Type B pancreatic cell (in vitro differentiated cells): ENCODE data around the gene ZBTB44. TPM values are rescaled to one million over a fixed set of nuclear protein-coding genes. Genes with fewer than 3 reads are reported as not detected.

Experiments
- DNase-seq: peaks from one replicate; pipeline ENCODE4 v3.0.0; 2021; ENCODE audit warnings: mixed read lengths; ENCODE audit not compliant: unreplicated experiment; ENCODE audit errors: extremely low spot score
- H3K27ac Mint-ChIP-seq: 2 replicates; pipeline ENCODE4 v1.8.0; 2021; ENCODE audit warnings: mild to moderate bottlenecking, mixed read lengths
- H3K27me3 Mint-ChIP-seq: 2 replicates; pipeline ENCODE4 v1.8.0; 2021; ENCODE audit warnings: mixed read lengths
- H3K36me3 Mint-ChIP-seq: 2 replicates; pipeline ENCODE4 v1.8.0; 2021; ENCODE audit warnings: mixed read lengths
- H3K4me1 Mint-ChIP-seq: one replicate; pipeline ENCODE4 v1.8.0; 2021; ENCODE audit warnings: mixed read lengths; ENCODE audit not compliant: unreplicated experiment
- H3K4me3 Mint-ChIP-seq: 2 replicates; pipeline ENCODE4 v1.8.0; 2021; ENCODE audit warnings: mild to moderate bottlenecking, mixed read lengths
- H3K9me3 Mint-ChIP-seq: 2 replicates; pipeline ENCODE4 v1.8.0; 2021; ENCODE audit warnings: mixed read lengths
- total RNA-seq: library from RNA; stranded (reverse); gene quantifications from 2 replicates; pipeline ENCODE4 v1.2.1, GENCODE V29; 2021; ENCODE audit warnings: low replicate concordance
- TF ChIP-seq, protein P1 (sequence below): fragments of 200-600 bp; sonication (generic); conservative IDR thresholded peaks from 2 replicates; pipeline ENCODE4 v1.5.0; 2021; ENCODE audit warnings: antibody characterized with exemption, mild to moderate bottlenecking

The ZBTB44 gene
- total RNA-seq, 1 donor from 2014 or later, result 37.3 TPM

DNA sequence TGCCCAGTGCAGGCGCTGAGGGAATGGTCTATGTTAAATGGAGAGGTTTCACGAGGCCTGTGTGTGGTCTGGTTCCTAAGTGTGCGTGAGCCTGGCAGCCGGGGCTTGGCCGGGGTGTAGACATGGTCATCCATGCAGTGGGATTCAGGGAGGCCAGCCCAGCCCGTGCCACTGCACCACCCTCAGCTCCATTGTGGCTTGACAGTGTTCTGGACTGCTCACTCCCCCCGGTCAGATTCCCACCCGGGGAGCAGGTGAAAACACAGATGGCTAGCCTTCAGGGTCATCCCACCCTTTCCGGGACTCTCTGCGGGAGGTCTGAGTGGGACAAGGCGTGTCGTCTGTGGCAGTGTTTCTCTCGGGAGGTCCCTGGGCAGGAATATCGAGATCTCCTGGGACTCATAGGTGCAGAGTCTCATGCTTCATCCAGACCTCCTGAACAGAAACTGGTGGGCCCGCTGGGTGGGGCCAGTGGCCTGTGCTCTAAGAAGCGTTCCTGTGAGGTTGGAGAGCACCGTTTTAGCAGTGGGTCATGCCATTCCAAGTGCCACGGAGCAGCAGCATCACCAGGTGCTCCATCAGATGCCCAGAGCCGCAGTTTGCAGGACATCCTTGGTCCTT lies 102.8 kb downstream of the ZBTB44 start:
- H3K27me3 Mint-ChIP-seq, result no peaks in the 10 kb centered on the region
- H3K9me3 Mint-ChIP-seq, result no peaks in the 10 kb centered on the region
- no peak overlapping the region for H3K4me3 Mint-ChIP-seq
- TF ChIP-seq, protein P1, sequence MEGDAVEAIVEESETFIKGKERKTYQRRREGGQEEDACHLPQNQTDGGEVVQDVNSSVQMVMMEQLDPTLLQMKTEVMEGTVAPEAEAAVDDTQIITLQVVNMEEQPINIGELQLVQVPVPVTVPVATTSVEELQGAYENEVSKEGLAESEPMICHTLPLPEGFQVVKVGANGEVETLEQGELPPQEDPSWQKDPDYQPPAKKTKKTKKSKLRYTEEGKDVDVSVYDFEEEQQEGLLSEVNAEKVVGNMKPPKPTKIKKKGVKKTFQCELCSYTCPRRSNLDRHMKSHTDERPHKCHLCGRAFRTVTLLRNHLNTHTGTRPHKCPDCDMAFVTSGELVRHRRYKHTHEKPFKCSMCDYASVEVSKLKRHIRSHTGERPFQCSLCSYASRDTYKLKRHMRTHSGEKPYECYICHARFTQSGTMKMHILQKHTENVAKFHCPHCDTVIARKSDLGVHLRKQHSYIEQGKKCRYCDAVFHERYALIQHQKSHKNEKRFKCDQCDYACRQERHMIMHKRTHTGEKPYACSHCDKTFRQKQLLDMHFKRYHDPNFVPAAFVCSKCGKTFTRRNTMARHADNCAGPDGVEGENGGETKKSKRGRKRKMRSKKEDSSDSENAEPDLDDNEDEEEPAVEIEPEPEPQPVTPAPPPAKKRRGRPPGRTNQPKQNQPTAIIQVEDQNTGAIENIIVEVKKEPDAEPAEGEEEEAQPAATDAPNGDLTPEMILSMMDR, result no peak
- peak overlapping the region; percentile 71 for H3K27ac Mint-ChIP-seq
- no peaks in the 10 kb centered on the region for H3K36me3 Mint-ChIP-seq
- DNase-seq, result peak; percentile 61
- H3K4me1 Mint-ChIP-seq, result peaks cover 9% of the 10 kb centered on the region

DNA sequence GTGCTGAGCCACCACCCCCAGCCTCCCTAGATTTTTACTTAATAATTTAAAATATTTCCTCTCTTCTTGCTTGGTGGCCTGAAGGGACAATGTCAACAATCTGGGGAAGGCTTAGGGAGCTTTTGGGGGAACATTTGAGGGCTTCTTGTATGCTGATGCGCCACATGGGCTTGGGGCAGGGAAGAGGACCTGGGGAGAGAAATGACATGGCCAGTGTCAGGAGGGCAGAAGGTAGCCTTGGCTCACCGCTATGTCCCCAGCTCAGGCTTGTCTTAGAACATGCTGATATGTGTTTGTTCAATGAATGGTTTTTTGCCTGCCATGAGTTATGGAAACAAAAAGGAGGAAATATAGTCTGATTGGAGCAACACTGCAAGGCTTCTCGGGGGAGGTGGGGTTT lies 103.6 kb downstream of the ZBTB44 start:
- Mint-ChIP-seq H3K4me3 (no peak overlapping the region), H3K4me1 (peaks cover 4% of the 10 kb centered on the region), H3K27me3 (no peaks in the 10 kb centered on the region)

DNA sequence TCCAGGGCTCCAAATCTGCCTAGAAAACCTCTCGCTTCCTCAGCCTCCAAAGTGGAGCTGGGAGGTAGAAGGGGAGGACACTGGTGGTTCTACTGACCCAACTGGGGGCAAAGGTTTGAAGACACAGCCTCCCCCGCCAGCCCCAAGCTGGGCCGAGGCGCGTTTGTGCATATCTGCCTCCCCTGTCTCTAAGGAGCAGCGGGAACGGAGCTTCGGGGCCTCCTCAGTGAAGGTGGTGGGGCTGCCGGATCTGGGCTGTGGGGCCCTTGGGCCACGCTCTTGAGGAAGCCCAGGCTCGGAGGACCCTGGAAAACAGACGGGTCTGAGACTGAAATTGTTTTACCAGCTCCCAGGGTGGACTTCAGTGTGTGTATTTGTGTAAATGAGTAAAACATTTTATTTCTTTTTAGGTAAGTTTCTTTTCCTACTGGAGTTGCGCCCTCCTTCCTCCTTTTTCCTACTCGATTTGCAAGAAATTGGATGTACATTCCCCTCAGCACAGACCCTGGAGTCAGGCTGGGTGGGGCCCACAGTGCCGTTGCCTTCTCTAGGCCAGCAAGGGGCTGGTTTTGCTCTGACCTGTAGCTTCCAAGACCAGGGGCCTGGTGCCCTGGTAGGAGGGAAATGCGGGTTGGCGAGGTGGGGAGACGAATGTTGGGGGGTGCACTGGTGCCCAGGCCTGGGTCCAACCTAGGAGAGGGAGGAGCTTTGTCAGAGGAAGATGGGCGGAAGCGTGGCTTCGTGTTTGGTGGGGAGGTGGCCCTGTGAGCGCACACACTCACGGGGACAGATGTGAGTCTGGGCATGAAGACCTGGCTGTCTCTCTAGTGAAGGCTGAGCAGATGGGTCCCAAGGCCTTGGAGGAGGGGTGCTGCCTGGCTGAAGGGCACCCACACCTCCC lies 104.5 kb downstream of the ZBTB44 start:
- H3K4me1 Mint-ChIP-seq, result no peaks in the 10 kb centered on the region
- TF ChIP-seq, protein P1, result no peak
- no peaks in the 10 kb centered on the region for H3K27me3 Mint-ChIP-seq
- DNase-seq, result peak; percentile 58
- no peaks in the 10 kb centered on the region for H3K36me3 Mint-ChIP-seq
- no peaks in the 10 kb centered on the region for H3K9me3 Mint-ChIP-seq
- no peak overlapping the region for H3K4me3 Mint-ChIP-seq
- no peak overlapping the region for H3K27ac Mint-ChIP-seq

More for the DNA sequence above, 103.6 kb downstream of the ZBTB44 start:
- Mint-ChIP-seq H3K27ac (peak overlapping the region; percentile 71), H3K9me3 (no peaks in the 10 kb centered on the region), H3K36me3 (no peaks in the 10 kb centered on the region)
- peak; percentile 27 for DNase-seq
- TF ChIP-seq, protein P1, result no peak

- H3K27ac Mint-ChIP-seq, result no peak overlapping the region
- peak; percentile 66 for DNase-seq
- TF ChIP-seq, protein P1, result no peak
- H3K36me3 Mint-ChIP-seq, result no peaks in the 10 kb centered on the region
- no peaks in the 10 kb centered on the region for H3K9me3 Mint-ChIP-seq
- H3K27me3 Mint-ChIP-seq, result no peaks in the 10 kb centered on the region
- H3K4me1 Mint-ChIP-seq, result no peaks in the 10 kb centered on the region
- H3K4me3 Mint-ChIP-seq, result no peak overlapping the region
Observed at GRCh38 chr11:130209128-130209932, 105.4 kb downstream of the ZBTB44 start.

GRCh38 chr11:130208241-130209127 lies 106.2 kb downstream of the ZBTB44 start:
- no peaks in the 10 kb centered on the region for H3K9me3 Mint-ChIP-seq
- no peak overlapping the region for H3K27ac Mint-ChIP-seq
- H3K4me3 Mint-ChIP-seq, result no peak overlapping the region
- peak; percentile 63 for DNase-seq
- H3K4me1 Mint-ChIP-seq, result no peaks in the 10 kb centered on the region
- H3K36me3 Mint-ChIP-seq, result peaks cover 5% of the 10 kb centered on the region
- TF ChIP-seq, protein P1, result no peak
- H3K27me3 Mint-ChIP-seq, result no peaks in the 10 kb centered on the region
